NT2/D1 (cell line): ENCODE results near the gene POLR2J.

ENCODE experiments used
- SUZ12 ChIP-seq: IDR thresholded peaks from 2 replicates; pipeline ENCODE4 v1.6.1; 2011; ENCODE audit not compliant: insufficient read length, insufficient read depth; ENCODE audit errors: extremely low read depth
- YY1 ChIP-seq: IDR thresholded peaks from 2 replicates; pipeline ENCODE4 v1.6.1; 2011; ENCODE audit not compliant: insufficient read length, insufficient read depth
- ZNF274 ChIP-seq: IDR thresholded peaks from 2 replicates; pipeline ENCODE4 v1.6.1; 2011; ENCODE audit warnings: mild to moderate bottlenecking, low read depth, low read length

DNA sequence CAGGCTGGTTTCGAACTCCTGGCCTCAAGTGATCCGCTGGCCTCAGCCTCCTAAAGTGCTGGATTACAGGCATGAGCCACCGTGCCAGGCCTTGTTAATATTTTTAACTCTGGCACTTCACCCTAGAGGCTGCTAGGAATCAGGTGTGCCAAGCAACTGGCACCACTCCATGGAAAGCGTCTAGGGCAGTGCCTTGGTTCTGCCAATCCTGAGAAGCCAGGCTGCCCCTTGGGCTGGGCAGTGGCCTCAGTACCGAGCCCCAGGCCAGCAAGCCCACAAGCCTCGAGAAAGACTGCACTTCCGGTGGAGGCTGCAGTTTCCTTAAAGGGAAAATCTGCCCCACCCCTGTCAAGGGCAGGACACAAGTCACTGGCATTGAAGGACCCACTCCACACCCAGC lies 25.4 kb downstream of the POLR2J start:
- TF ChIP-seq SUZ12, result no peak
- TF ChIP-seq YY1, result no peak
- no peak for TF ChIP-seq ZNF274
